NCI-H187 (cell line): ENCODE data around the gene SAMD9.
"Not testable (repeated sequence)": the region's sequence is repeated elsewhere in the genome, so short reads cannot be mapped to it uniquely, and the experiment has no call there.

ENCODE experiments used
- DNase-seq, 2 experiments: peaks; one replicate each; lab custom pipeline; 2025; lab: John Stamatoyannopoulos, UW

The SAMD9 gene

GRCh38 chr7:93120592-93121549 is 3.1 kb upstream of the SAMD9 start:
- no peak for DNase-seq

GRCh38 chr7:93119191-93119905 is 1.6 kb upstream of the SAMD9 start:
- DNase-seq = no peak

- no peak for DNase-seq
These were observed 452 bp downstream of the SAMD9 start for GRCh38 chr7:93117327-93117726.

- DNase-seq = no peak
These were observed 2.0 kb downstream of the SAMD9 start for GRCh38 chr7:93115796-93116195.

- no peak for DNase-seq
These were observed 9.8 kb downstream of the SAMD9 start for GRCh38 chr7:93108003-93108402.

- DNase-seq = no peak
These were observed 20.4 kb downstream of the SAMD9 start for GRCh38 chr7:93097388-93097787.

DNA sequence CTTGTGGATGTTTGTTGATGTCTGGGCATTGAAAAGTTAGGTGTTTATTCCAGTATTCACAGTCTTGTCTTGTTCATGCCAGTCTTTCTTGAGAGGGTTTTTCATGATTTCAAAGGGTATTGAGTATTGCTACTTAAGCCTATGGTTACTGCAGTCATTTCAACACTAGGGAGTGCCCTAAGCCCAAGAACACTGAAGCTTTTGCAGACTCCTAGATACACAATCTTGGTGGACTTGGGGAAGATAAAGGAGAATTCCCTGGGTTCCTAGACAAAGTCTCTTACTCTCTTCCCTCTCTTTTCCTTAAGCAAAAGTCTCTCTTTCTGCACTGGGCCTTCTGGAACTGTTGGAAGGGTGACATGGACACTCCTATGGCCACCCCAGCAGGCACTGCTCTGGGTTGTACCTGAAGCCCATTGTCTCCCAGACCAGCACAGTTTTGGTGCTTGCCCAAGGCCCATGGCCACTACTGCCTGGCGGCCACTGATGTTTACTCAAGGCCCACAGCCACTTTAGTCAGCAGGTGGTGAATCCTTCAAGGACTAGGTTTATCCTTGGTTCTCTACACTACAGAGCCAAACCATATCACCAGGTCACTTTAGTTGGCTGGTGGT is 24.9 kb downstream of the SAMD9 start:
- DNase-seq = no peak

DNA sequence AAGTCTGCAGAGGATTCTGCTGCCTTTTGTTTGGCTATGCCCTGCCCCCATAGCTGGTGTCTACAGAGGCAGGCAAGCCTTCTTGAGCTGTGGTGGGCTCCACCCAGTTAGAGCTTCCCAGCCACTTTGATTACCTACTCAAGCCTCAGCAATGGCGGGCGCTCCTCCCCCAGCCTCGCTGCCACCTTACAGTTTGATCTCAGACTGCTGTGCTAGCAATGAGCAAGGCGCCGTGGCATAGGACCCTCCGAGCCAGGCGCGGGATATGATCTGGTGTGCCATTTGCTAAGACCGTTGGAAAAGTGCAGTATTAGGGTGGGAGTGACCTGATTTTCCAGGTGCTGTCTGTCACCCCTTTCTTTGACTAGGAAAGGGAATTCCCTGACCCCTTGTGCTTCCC is 44.4 kb downstream of the SAMD9 start:
- DNase-seq = not testable (repeated sequence)

DNA sequence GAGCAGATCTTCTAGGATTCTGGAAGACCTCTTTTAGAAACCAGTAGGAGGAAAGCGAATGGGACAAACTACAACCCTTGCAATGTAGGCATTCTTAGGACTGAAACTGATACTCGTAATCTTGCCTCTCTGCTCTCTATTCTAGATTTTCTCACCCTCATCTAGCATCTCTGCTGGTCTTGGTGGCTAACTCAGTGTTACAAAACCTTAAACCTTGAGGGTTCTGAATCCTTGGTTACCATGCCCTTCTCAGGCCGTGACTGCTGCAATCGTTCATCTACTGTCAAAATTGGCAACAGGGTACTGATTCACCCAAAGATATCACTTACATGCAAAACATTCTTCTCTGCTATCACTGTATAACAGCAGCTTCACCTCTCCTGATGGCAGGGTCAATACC is 55.2 kb downstream of the SAMD9 start:
- no peak for DNase-seq

DNA sequence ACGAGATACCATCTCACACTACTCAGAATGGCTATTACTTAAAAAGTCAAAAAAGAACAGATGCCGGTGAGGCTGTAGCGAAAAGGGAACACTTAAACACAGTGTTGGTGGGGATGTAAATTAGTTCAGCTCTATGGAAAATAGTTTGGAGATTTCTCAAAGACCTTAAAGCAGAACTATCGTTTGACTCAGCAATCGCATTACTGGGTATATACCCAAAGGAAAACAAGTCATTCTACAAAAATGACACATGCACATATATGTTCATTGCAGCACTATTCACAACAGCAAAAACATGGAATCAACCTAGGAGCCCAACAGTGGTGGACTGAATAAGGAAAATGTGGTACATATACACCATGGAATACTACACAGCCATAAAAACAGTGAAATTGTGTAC is 56.9 kb downstream of the SAMD9 start:
- DNase-seq = no peak

- DNase-seq = no peak
These were observed 57.8 kb downstream of the SAMD9 start for GRCh38 chr7:93060025-93060424.

DNA sequence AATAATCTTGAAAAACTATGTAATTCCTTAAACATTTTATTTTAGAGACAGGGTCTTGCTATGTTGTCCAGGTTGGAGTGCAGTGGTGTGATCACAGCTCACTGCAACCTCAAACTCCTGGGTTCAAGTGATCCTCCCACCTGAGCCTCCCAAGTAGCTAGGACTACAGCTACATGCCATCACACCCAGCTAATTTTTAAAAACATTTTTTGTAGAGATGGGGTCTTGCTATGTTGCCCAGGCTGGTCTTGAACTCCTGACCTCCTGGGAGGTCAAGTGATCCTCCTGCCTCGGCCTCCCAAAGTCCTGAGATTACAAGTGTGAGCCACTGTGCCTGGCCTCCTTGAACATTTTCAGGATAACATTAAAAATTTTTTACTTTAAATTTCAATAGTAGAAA is 61.2 kb downstream of the SAMD9 start:
- not testable (repeated sequence) for DNase-seq

DNA sequence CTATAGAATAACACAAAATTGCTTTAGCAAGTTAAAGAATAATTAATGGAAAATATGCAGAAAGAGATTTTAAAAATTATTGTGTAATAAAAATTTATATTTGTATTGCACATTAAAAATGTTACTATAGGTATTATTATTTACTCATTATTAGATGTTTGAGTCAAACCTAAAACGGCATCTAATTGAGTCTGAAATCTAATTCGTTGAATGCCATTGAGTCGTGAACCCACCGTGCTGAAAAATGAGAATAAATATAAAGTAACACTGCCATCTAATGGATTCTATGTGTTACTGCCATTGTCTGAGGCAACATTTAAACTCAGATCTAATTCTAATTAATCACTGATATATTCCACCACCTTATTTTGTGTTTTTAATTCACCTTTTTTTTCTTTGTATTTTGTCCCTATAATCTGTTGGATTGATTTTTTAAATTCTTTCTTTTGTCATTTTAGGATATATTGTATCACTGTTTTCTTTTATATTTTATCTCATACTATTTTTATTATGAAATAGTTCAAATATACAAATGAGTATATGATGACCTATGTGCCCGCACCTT is 62.2 kb downstream of the SAMD9 start:
- no peak for DNase-seq

DNA sequence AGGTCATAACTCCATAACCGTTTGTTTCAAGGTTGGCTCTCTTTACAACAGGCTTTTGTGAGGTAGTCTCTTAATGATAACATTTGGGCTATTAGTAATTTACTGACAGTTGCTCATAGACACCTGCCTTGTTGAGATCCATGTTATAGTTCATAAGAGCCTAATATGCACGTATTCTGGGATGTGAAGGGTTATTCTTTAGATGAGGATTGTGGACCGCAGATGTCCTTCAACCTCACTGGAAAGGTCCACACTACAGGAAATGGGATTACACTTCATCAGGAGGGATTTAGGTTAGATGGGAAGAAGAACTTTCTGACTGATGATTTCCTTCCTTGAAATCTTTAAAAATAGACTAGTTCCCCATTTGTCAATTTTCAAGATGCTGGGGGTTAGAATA is 62.8 kb downstream of the SAMD9 start:
- DNase-seq = no peak

DNA sequence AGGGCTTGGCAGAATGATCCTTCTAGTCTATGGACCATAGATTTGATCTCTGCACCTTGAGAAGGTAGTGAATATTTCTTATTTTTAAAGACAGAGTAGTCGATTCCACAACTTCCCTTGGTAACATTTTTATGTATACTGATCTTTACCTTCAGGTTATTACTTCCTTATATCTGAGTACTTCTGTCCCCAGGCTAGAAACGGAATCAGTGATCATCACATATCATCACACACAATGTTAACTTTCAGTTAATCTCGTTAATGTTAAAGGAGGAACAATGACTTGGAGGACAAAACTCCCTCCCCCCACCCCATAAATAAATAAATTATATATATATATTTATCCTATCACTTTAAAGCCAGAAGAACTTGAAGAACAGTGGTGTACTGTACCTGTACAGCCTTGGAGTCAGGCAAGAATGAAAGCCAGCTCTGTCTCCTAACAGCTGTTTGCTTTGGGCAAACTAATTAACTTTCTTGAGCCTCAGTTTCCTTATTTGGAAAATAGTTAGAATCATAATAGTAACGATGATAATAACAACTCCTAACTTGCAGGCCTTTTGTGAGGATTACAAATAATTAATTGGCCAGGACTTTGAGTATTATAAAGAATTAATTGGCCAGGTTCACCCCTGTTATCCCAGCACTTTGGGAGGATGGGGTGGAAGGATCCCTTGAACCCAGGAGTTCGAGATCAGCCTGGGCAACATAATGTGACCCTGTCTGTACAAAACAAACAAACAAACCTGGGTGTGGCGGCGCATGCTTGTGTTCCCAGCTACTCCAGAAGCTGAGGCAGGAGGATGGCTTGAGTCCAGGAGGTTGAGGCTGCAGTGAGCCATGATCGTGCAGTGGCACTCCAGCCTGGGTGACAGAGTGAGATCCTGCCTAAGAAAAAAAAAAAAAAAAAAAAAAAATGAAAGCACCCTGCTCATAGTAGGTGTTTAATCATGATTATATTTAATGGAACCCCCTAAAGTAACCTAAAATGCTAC is 63.5 kb downstream of the SAMD9 start:
- DNase-seq = no peak

DNA sequence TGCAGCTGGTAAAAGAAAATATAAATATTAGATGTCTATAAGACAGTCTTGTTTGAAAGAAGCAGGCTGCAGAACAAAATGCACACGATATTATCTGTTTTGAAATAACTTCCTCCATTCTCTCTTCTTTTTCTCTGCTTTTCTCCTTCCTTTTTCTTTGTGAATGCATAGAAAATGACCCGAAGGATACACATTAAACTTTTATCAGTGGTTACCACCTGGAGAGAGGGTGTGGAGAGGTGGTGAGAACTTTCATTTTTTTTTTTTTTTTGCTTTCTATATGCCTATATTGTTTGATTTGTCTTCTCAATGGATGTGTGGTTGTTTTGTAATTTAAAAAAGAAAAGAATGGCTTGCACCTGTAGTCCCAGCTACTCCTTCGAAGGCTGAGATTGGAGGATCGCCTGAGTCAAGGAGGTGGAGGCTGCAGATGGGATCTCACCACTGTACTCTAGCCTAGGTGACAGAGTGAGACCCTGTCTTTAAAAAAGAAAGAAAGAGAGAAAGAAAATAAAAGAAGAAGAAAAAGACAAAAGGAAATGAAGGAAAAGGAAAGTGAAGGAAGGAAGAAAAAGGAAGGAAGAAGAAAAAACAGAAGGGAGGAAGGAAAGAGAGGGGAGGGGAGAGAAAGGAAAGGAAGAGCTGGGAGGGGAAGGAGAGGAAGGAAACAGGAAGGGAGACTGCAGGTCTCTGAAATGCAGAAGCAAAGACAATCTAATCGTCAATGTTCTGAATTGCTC is 64.4 kb downstream of the SAMD9 start:
- DNase-seq = no peak

- DNase-seq = no peak
These were observed 66.1 kb downstream of the SAMD9 start for GRCh38 chr7:93051660-93052059.
